Hepatocyte (in vitro differentiated cells): Measurements from ENCODE around the gene APOE. TPM values are rescaled to one million over a fixed set of nuclear protein-coding genes. Genes with fewer than 3 reads are reported as not detected.

Source experiments
- DNase-seq: peaks from one replicate; pipeline ENCODE4 v3.0.0-alpha.2; 2016; ENCODE audit warnings: low spot score
- H2AFZ ChIP-seq: fragments of 200-600 bp; sonication (generic); 2 replicates; pipeline ENCODE4 v1.6.0; 2016; ENCODE audit warnings: antibody characterized with exemption, mild to moderate bottlenecking
- H3K27ac ChIP-seq: fragments of 200-600 bp; sonication (generic); 2 replicates; pipeline ENCODE4 v1.5.1; 2016; ENCODE audit warnings: mild to moderate bottlenecking
- H3K27me3 ChIP-seq: fragments of 200-600 bp; sonication (generic); 2 replicates; pipeline ENCODE4 v1.6.1; 2016
- H3K36me3 ChIP-seq: fragments of 200-600 bp; sonication (generic); replicated peaks from 2 replicates; pipeline ENCODE4 v1.5.1; 2016; ENCODE audit warnings: low read depth; ENCODE audit not compliant: insufficient read depth
- H3K4me1 ChIP-seq: fragments of 200-600 bp; sonication (generic); 2 replicates; pipeline ENCODE4 v1.5.1; 2016; ENCODE audit warnings: mild to moderate bottlenecking, moderate library complexity; ENCODE audit not compliant: insufficient read depth
- H3K4me2 ChIP-seq: fragments of 200-600 bp; sonication (generic); 2 replicates; pipeline ENCODE4 v1.6.0; 2016
- H3K4me3 ChIP-seq: fragments of 200-600 bp; sonication (generic); 2 replicates; pipeline ENCODE4 v1.5.1; 2016; ENCODE audit warnings: mild to moderate bottlenecking
- H3K79me2 ChIP-seq: fragments of 200-600 bp; sonication (generic); 2 replicates; pipeline ENCODE4 v1.6.0; 2017; ENCODE audit warnings: mild to moderate bottlenecking
- H3K9me2 ChIP-seq: fragments of 200-600 bp; sonication (generic); replicated peaks from 2 replicates; pipeline ENCODE4 v1.6.0; 2017; ENCODE audit warnings: mild to moderate bottlenecking; ENCODE audit not compliant: insufficient read depth
- H3K9me3 ChIP-seq: fragments of 200-600 bp; sonication (generic); 2 replicates; pipeline ENCODE4 v1.5.1; 2016; ENCODE audit warnings: low read depth, mild to moderate bottlenecking
- H4K20me1 ChIP-seq: fragments of 200-600 bp; sonication (generic); 2 replicates; pipeline ENCODE4 v1.6.0; 2016; ENCODE audit warnings: mild to moderate bottlenecking; ENCODE audit not compliant: insufficient read depth, poor library complexity, severe bottlenecking
- EZH2 ChIP-seq: fragments of 200-600 bp; sonication (generic); IDR thresholded peaks from 2 replicates; pipeline ENCODE4 v1.6.1; 2016; ENCODE audit warnings: antibody characterized with exemption, mild to moderate bottlenecking, borderline replicate concordance
- EZH2phosphoT487 ChIP-seq: fragments of 200-600 bp; sonication (generic); IDR thresholded peaks from one replicate; pipeline ENCODE4 v1.6.1; 2018; ENCODE audit warnings: antibody characterized with exemption, mild to moderate bottlenecking, low read depth, moderate library complexity; ENCODE audit not compliant: unreplicated experiment, severe bottlenecking
- WGBS: methylation state at CpG from one replicate; pipeline ENCODE4 v1.1.6; 2016; ENCODE audit warnings: low lambda C conversion rate; ENCODE audit errors: missing lambda C conversion rate; 5-methylcytosine and 5-hydroxymethylcytosine counted together
- polyA plus RNA-seq: library from polyadenylated mRNA; unstranded; fragments of >200 nt; fragmentation: Nextera tagmentation; extraction: Ambion mirVana; gene quantifications from 2 replicates; pipeline ENCODE4 v1.2.1, GENCODE V29; 2016
- total RNA-seq: library from RNA; depleted of rRNA; stranded (reverse); fragments of >200 nt; gene quantifications from 2 replicates; pipeline ENCODE4 v1.2.3, GENCODE V29; 2014
- TF ChIP-seq, protein P1 (sequence below): fragments of 200-600 bp; sonication (generic); IDR thresholded peaks from 2 replicates; pipeline ENCODE4 v1.5.1; 2016; ENCODE audit warnings: antibody characterized with exemption, mild to moderate bottlenecking; ENCODE audit not compliant: poor library complexity

Gene APOE
- total and polyA plus RNA-seq, 2 experiments from 2014 or later = 3,946 to 4,019 TPM

DNA sequence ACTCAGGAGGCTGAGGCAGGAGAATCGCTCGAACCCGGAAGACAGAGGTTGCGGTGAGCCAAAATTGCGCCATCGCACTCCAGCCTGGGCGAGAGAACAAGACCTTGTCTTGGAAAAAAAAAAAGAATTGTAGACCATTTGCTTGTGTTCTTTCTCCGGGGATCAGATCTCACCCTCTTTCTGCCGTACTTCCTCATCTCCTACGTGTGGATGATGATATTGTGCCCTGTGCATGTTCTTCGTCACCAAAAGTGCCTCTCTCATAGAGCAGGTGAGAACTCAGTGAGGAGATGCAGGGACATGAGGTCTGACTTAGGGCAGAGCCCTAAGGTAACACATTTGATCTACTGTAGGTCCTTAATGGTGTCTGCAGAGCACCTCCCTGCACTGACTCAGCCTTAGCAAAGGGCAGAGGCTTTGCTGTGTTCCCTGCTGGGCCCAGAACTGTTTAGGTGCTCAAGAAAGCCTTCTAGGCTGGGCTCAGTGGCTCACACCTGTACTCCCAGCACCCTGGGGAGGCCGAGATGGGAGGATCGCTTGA is 41.5 kb downstream of the APOE start:
- H3K27ac ChIP-seq = no peak overlapping the region
- H3K4me1 ChIP-seq = peaks cover 6% of the 10 kb centered on the region
- no peak overlapping the region for H3K4me3 ChIP-seq
- 90% methylated on average over 13 of the region's 13 CpGs for WGBS
- no peaks in the 10 kb centered on the region for H3K9me2 ChIP-seq
- H2AFZ ChIP-seq = no peak overlapping the region
- no peaks in the 10 kb centered on the region for H4K20me1 ChIP-seq
- no peak overlapping the region for H3K4me2 ChIP-seq
- H3K79me2 ChIP-seq = no peaks in the 10 kb centered on the region
- DNase-seq = no peak
- TF ChIP-seq, protein P1, sequence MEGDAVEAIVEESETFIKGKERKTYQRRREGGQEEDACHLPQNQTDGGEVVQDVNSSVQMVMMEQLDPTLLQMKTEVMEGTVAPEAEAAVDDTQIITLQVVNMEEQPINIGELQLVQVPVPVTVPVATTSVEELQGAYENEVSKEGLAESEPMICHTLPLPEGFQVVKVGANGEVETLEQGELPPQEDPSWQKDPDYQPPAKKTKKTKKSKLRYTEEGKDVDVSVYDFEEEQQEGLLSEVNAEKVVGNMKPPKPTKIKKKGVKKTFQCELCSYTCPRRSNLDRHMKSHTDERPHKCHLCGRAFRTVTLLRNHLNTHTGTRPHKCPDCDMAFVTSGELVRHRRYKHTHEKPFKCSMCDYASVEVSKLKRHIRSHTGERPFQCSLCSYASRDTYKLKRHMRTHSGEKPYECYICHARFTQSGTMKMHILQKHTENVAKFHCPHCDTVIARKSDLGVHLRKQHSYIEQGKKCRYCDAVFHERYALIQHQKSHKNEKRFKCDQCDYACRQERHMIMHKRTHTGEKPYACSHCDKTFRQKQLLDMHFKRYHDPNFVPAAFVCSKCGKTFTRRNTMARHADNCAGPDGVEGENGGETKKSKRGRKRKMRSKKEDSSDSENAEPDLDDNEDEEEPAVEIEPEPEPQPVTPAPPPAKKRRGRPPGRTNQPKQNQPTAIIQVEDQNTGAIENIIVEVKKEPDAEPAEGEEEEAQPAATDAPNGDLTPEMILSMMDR = no peak
- TF ChIP-seq EZH2phosphoT487 = no peak
- TF ChIP-seq EZH2 = no peak
- no peaks in the 10 kb centered on the region for H3K36me3 ChIP-seq
- H3K9me3 ChIP-seq = no peaks in the 10 kb centered on the region
- no peaks in the 10 kb centered on the region for H3K27me3 ChIP-seq

DNA sequence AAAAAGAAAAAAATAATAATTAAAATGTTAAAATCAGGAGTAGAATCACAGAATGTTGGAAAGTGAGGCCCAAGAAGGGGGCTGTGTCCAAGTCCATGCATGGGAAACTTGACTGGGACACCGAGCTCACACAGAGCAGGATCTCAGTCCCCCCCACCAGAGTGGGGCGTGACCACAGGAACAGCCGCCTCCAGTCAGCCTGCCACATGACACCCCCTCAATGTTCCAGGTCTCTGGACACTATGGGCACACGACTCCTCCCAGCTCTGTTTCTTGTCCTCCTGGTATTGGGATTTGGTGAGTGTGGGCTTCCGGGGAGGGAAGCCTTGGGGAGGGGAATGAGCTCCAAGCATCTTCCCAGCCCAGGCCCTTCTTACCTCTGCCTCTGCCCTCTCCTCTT is 42.6 kb downstream of the APOE start:
- DNase-seq = peak; percentile 22
- H3K4me3 ChIP-seq = no peak overlapping the region
- no peaks in the 10 kb centered on the region for H4K20me1 ChIP-seq
- no peak overlapping the region for H3K27ac ChIP-seq
- WGBS = 86% methylated on average over 5 of the region's 5 CpGs
- no peak overlapping the region for H3K4me2 ChIP-seq
- H3K27me3 ChIP-seq = no peaks in the 10 kb centered on the region
- H3K79me2 ChIP-seq = no peaks in the 10 kb centered on the region
- no peaks in the 10 kb centered on the region for H3K9me2 ChIP-seq
- peaks cover 6% of the 10 kb centered on the region for H3K4me1 ChIP-seq
- H2AFZ ChIP-seq = no peak overlapping the region
- TF ChIP-seq EZH2phosphoT487 (no peak), EZH2 (no peak)
- TF ChIP-seq, protein P1 = no peak
- H3K36me3 ChIP-seq = no peaks in the 10 kb centered on the region
- H3K9me3 ChIP-seq = no peaks in the 10 kb centered on the region

DNA sequence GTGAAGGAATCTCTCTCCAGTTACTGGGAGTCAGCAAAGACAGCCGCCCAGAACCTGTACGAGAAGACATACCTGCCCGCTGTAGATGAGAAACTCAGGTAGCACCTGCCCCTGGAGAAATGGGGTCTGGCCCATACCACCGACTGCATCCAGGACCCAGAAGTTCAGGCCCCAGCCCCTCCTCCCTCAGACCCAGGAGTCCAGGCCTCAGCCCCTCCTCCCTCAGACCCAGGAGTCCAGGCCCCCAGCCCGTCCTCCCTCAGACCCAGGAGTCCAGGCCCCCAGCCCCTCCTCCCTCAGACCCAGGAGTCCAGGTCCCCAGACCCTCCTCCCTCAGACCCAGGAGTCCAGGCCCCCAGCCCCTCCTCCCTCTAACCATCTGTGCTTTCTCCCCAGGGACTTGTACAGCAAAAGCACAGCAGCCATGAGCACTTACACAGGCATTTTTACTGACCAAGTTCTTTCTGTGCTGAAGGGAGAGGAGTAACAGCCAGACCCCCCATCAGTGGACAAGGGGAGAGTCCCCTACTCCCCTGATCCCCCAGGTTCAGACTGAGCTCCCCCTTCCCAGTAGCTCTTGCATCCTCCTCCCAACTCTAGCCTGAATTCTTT is 43.3 kb downstream of the APOE start:
- peaks cover 5% of the 10 kb centered on the region for H3K79me2 ChIP-seq
- no peak overlapping the region for H3K27ac ChIP-seq
- H4K20me1 ChIP-seq = no peaks in the 10 kb centered on the region
- no peak overlapping the region for H3K4me2 ChIP-seq
- DNase-seq = no peak
- H3K36me3 ChIP-seq = no peaks in the 10 kb centered on the region
- no peak overlapping the region for H3K4me3 ChIP-seq
- 84% methylated on average over 4 of the region's 5 CpGs for WGBS
- no peak for TF ChIP-seq EZH2phosphoT487
- TF ChIP-seq EZH2 = no peak
- TF ChIP-seq, protein P1 = no peak
- no peaks in the 10 kb centered on the region for H3K9me2 ChIP-seq
- H2AFZ ChIP-seq = no peak overlapping the region
- H3K27me3 ChIP-seq = no peaks in the 10 kb centered on the region
- H3K9me3 ChIP-seq = no peaks in the 10 kb centered on the region
- H3K4me1 ChIP-seq = peaks cover 6% of the 10 kb centered on the region
